H1 (cell line): ENCODE results near the gene GRK3.

Source experiments
- EP300 ChIP-seq, 2 experiments: IDR thresholded peaks; 1 replicate in 1 of 2; 2 replicates in 1 of 2; pipeline ENCODE4 v1.6.1; 2011 to 2012; ENCODE audit warnings: low read depth in 2 of 2, low read length in 2 of 2, mild to moderate bottlenecking in 2 of 2, borderline replicate concordance in 1 of 2, inconsistent platforms in 1 of 2, moderate library complexity in 1 of 2
- FOSL1 ChIP-seq: IDR thresholded peaks from 2 replicates; pipeline ENCODE4 v1.6.1; 2011; ENCODE audit warnings: mild to moderate bottlenecking, low read depth, low read length, moderate library complexity; ENCODE audit not compliant: insufficient read depth
- JUND ChIP-seq: IDR thresholded peaks from 2 replicates; pipeline ENCODE4 v1.6.1; 2011; ENCODE audit warnings: mild to moderate bottlenecking, improper control_type of control experiment, low read length
- KDM1A ChIP-seq: fragments of 200-600, 300-600 bp; sonication (generic); IDR thresholded peaks from 2 replicates; pipeline ENCODE4 v1.7.1; 2016; ENCODE audit warnings: mild to moderate bottlenecking, low read length, borderline replicate concordance
- POLR2A ChIP-seq, 2 experiments: IDR thresholded peaks; 1 replicate in 1 of 2; 2 replicates in 1 of 2; pipeline ENCODE4 v1.6.1; 2011; ENCODE audit warnings: low read depth in 2 of 2, low read length in 2 of 2, mild to moderate bottlenecking in 2 of 2; ENCODE audit errors: control extremely low read depth in 1 of 2
- POLR2AphosphoS5 ChIP-seq: IDR thresholded peaks from 2 replicates; pipeline ENCODE4 v1.6.1; 2011; ENCODE audit warnings: low read depth, low read length
- SIN3A ChIP-seq, 2 experiments: IDR thresholded peaks in 1 of 2; conservative IDR thresholded peaks in 1 of 2; 2 replicates each; pipeline ENCODE4 v1.6.1; 2011 to 2012; ENCODE audit warnings: low read length in 2 of 2, improper control_type of control experiment in 1 of 2, low read depth in 1 of 2, mild to moderate bottlenecking in 1 of 2
- SIX5 ChIP-seq: IDR thresholded peaks from 2 replicates; pipeline ENCODE4 v1.6.1; 2011; ENCODE audit warnings: mild to moderate bottlenecking, low read depth, low read length
- SP1 ChIP-seq: IDR thresholded peaks from 2 replicates; pipeline ENCODE4 v1.6.1; 2011; ENCODE audit warnings: low read depth, low read length
- TF ChIP-seq, protein P1 (sequence below), 3 experiments: IDR thresholded peaks; 1 replicate in 2 of 3; 2 replicates in 1 of 3; pipeline versions ENCODE4 v1.5.1 to v1.6.1; 2011; ENCODE audit warnings: low read length in 3 of 3, mild to moderate bottlenecking in 3 of 3, inconsistent platforms in 2 of 3, low read depth in 1 of 3, moderate library complexity in 1 of 3; ENCODE audit not compliant: insufficient read depth in 1 of 3; ENCODE audit errors: control extremely low read depth in 1 of 3

DNA sequence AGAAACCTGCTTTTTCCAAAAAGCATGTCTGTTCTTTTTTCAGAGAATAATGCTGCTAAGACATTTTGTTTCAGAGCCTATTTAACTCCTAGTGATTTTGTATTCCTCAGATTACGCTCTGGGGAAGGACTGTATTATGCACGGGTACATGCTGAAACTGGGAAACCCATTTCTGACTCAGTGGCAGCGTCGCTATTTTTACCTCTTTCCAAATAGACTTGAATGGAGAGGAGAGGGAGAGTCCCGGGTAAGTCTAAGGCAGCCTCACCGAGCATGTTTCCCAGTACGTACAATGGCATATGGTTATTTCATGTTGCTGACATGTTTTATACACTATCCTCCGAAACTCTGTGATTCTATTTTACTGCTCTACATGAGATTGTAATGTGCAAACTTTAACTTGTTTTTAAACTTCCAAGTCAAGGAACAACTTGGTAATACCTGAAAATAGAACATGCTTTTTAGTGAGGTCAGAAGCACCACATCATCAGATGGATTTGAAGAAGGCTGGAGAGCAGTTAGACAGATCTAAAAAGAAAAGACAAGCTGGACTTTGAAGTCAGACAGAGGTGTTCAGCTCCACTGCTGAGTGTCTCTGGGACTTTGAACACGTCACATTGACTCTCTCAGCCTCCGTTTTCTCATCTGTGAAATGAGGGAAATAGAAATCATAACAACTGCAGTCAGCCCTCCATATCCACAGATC is 153.8 kb downstream of the GRK3 start:
- TF ChIP-seq, protein P1, sequence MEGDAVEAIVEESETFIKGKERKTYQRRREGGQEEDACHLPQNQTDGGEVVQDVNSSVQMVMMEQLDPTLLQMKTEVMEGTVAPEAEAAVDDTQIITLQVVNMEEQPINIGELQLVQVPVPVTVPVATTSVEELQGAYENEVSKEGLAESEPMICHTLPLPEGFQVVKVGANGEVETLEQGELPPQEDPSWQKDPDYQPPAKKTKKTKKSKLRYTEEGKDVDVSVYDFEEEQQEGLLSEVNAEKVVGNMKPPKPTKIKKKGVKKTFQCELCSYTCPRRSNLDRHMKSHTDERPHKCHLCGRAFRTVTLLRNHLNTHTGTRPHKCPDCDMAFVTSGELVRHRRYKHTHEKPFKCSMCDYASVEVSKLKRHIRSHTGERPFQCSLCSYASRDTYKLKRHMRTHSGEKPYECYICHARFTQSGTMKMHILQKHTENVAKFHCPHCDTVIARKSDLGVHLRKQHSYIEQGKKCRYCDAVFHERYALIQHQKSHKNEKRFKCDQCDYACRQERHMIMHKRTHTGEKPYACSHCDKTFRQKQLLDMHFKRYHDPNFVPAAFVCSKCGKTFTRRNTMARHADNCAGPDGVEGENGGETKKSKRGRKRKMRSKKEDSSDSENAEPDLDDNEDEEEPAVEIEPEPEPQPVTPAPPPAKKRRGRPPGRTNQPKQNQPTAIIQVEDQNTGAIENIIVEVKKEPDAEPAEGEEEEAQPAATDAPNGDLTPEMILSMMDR (IDR thresholded peaks at IDR 0.05; ENCODE audit: control extremely low read depth in 1 of 3, insufficient read depth in 1 of 3, low read depth in 1 of 3, low read length in 3 of 3): no peak
- no peak for TF ChIP-seq SIN3A (conservative IDR thresholded peaks at IDR 0.05 in 1 of 2, IDR thresholded peaks at IDR 0.05 in 1 of 2; ENCODE audit: low read depth in 1 of 2, low read length in 2 of 2)
- TF ChIP-seq SP1: no peak
- no peak for TF ChIP-seq KDM1A
- no peak for TF ChIP-seq JUND
- TF ChIP-seq EP300 (IDR thresholded peaks at IDR 0.05; ENCODE audit: borderline replicate concordance in 1 of 2, low read depth in 2 of 2, low read length in 2 of 2): no peak
- TF ChIP-seq FOSL1: no peak
- TF ChIP-seq POLR2AphosphoS5: no peak
- no peak for TF ChIP-seq POLR2A (IDR thresholded peaks at IDR 0.05; ENCODE audit: control extremely low read depth in 1 of 2, low read depth in 2 of 2, low read length in 2 of 2)
- TF ChIP-seq SIX5: no peak
